Activated CD4-positive, alpha-beta T cell treated with anti-CD3 and anti-CD28 coated beads, Interleukin-2, amount 50 U/mL, for 4 hours (primary cell): Measurements from ENCODE around the gene ESCO1.
"Not testable (repeated sequence)": the region's sequence is repeated elsewhere in the genome, so short reads cannot be mapped to it uniquely, and the experiment has no call there.

Source experiments
- DNase-seq, 2 experiments: peaks; one replicate each; pipeline ENCODE4 v3.0.0-alpha.2; 2020

Gene ESCO1, protein sequence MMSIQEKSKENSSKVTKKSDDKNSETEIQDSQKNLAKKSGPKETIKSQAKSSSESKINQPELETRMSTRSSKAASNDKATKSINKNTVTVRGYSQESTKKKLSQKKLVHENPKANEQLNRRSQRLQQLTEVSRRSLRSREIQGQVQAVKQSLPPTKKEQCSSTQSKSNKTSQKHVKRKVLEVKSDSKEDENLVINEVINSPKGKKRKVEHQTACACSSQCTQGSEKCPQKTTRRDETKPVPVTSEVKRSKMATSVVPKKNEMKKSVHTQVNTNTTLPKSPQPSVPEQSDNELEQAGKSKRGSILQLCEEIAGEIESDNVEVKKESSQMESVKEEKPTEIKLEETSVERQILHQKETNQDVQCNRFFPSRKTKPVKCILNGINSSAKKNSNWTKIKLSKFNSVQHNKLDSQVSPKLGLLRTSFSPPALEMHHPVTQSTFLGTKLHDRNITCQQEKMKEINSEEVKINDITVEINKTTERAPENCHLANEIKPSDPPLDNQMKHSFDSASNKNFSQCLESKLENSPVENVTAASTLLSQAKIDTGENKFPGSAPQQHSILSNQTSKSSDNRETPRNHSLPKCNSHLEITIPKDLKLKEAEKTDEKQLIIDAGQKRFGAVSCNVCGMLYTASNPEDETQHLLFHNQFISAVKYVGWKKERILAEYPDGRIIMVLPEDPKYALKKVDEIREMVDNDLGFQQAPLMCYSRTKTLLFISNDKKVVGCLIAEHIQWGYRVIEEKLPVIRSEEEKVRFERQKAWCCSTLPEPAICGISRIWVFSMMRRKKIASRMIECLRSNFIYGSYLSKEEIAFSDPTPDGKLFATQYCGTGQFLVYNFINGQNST

DNA sequence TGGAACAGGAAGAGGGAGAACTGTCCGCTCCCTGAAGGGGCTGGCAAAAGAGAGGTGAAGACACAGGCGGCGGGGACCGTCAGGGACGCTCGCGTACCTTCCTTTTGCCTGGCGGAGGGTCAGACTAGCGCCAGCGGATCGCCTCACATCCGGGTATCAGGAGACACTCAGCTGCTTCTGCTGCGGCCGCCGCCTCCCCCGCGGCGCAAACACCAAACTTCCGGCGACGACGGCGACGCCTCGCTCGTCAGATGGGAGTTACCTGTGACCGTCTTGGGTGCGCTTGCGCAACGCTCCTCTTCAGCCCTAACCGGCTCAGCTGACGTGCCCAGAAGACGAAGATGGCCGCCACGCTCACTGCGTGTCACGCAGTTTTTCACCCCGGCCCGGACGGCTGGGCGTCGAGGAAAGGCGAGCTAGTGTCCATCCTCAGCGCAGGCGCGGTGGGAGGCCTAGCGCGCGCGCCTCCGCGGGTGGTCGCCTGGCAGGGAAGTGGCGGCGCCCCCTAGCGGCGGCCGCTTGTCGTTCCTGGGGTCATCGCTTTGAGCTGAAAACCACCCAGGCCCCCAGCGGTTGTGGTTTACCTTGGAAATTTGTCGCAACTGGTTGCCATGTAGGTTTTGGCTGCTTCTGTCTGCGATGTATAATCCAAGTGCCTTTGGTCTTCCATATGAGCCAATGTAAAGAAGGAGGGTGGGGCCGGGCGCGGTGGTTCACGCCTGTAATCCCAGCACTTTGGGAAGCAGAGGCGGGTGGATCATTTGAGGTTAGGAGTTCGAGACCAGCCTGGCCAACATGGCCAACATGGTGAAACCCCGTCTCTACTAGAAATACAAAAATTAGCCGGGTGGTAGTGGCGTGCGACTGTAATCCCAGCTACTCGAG, at the start of gene ESCO1:
TSS of gene ESCO1 (minus strand) at position 179 of the 885 bp plus-strand sequence. CDS start 25,861 bp downstream, outside the sequence.
- peak; percentile 86 to 90 for DNase-seq

DNA sequence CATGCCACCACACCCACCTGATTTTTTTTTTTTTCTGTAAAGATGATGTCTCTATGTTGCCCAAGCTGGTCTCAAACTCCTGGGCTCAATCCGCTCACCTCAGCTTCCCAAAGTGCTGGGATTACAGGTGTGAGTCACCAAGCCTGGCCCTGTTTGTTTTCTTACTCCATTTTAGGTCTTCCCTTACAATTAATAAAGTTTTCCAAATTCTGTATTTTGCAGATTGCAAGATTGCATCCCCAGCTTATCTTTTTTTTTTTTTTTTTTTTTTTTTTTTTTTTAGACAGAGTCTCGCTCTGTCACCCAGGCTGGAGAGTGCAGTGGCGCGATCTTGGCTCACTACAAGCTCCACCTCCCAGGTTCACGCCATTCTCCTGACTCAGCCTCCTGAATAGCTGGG, 39.9 kb upstream of the ESCO1 start:
- DNase-seq = not testable (repeated sequence)

DNA sequence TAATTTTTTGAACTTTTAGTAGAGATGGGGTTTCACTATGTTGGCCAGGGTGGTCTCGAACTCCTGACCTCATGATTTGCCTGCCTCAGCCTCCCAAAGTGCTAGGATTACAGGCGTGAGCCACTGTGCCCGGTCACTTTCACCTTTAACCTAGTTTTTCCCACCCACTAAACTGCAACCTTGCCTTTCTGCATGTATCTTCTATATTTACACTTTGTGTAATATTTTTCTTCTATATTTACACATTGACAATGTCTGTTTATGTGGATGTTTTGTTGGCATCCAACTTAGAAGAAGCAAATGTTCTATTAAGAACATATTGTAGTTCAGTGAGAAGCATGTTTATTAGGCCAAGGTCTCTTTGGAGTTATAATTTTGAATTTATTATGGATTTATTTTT, 38.3 kb upstream of the ESCO1 start:
- no peak for DNase-seq

DNA sequence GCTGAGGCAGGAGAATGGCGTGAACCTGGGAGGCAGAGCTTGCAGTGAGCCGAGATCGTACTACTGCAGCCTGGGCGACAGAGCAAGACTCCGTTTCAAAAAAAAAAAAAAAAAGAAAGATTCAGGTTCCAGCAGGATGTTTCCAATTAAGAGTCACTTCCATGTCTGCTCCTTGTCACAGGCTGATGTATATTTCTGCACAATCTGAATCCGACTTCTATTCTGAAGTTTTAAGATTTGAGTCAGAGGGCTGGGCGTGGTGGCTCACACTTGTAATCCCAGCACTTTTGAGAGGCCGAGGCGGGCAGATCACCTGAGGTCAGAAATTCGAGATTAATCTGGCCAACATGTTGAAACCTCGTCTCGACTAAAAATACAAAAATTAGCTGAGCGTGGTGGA, 36.3 kb upstream of the ESCO1 start:
- no peak for DNase-seq

DNA sequence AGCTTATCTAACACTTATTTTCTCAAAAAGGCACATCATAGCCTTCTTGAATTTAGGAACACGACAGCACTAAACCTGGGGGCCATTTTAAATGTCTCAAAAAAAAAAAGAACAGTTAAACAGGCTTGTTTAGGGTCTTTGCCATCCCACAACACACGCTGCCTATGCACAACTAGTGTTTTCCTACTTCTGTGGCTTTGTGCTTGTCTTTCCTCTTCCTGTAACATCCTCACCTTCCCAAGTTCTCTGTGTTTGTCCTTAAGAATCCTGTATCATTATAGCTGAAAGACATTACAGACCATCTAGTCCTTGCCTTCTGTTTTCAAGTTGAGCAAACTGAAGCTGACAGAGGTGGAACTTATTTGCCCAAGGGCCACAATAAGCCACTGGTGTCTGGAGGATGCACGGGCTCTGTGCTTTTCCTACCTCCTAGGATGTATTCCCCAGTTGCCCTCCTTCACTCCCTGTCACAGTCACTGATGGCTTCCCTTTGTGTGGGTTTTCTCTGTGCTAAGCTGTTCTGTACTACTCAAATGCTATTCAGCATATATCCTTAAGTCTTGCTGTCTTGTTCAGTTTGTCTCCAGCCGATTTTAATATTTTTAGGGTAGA, 34.2 kb upstream of the ESCO1 start:
- no peak for DNase-seq

DNA sequence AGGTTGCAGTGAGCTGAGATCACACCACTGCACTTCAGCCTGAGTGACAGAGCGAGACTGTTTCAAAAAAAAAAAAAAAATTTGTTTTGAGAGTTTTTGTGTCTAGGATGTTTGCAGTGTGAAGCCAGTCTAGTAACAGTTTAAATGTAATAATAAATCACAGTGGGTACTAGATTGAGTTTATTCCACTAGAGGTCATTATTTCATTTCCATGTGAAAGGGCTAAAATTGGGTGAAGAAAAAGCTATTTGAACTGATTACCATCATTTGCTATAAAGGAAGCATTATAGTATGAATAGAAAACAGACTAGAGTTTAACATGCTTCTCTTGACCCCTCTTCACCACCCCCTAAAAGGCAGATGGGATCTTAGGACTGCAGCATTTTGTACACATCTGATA, 31.9 kb upstream of the ESCO1 start:
- DNase-seq = no peak

DNA sequence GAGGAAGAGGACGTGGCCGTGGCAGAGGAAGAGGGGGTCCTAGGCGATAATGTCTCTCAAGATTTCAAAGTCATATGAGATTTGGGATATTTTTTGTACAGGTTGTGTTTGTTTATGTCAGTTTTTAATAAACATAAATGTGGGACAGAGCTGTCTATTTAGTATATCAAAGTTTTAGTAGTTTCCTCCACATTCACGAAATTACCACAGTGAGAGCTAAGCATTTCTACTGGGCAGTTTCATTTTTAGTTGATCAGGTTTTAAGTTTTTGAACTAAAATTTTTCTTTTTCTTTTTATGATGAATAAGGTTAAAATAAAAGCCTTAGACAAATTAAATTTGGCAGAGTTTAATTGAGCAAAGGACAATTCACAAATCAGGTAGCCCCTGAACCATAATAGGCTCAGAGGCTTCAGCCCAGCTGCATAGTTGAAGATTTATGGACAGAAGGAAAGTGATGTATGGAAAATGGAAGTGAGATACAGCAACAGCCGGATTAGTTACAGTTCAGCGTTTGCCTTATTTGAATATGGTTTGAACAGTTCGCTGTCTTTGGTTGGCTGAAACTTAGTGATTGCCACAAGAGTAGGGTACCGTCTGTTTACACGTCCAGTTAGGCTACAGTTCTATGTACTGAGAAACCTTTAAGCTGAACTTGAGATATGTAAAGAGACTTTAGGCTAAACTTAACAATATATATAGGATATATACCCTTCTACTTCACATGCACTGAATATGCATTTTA, 28.8 kb upstream of the ESCO1 start:
- DNase-seq = no peak

DNA sequence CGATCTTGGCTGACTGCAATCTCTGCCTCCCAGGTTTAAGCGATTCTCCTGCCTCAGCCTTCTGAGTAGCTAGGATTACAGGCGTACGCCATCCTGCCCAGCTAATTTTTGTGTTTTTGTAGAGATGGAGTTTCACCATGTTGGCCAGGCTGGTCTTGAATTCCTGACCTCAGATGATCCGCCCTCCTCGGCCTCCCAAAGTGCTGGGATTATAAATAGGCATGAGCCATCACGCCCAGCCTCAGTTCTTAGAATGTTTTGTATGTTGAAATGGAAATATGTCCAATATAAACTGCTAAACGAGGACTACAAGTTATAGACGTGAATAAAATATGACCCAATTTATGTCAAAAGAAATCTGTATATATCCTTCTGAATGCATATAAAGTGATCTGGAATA, 21.1 kb upstream of the ESCO1 start:
- not testable (repeated sequence) for DNase-seq

DNA sequence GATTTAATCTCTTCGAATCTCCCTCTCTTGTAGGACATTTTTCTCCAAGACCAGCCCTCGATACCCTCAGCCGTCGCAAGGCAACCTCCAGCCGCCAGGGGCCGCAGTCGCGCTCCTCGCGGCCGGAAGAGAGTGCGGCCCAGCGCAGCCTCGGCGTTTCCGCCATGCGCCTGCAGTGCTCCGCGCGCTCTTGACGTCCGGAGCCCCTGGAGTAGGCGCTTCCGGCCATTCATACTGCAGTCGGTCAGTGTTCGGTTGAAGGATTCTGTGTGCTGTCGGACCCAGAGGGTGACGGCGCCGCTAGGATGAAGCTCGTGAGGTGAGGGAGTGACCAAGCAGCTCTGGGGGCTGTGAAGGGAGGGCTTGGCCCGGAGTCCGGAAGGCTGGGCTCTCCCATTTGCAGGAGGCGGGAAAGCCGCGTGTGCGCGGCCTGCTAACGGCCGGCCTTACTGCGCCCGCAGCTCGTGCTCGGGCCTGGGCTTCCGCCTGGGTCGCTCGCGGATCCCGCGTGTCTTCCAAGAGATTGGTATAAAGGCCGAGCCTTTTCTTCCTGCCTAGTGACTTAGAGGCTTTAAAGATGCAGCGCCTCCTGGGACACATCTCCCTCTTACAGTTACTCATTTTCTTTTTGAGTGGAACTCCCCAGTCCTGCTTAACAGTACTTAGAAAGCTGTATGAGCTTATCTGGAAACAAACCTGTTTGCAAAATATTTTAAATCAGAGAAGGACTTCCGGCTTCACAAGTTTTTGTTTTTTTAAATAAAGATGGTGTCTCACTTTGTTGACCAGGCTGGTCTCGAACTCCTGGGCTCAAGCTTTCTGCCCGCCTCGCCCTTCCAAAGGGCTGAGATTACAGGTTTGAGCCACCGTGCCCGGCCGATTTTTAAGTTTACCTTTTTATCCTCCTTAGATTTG, 11.9 kb upstream of the ESCO1 start, which contains the start of gene SNRPD1:
TSS of gene SNRPD1 (plus strand) at position 190 of the 915 bp plus-strand sequence. CDS start at position 306, 116 bp downstream.
- DNase-seq = peak; percentile 80 to 82

DNA sequence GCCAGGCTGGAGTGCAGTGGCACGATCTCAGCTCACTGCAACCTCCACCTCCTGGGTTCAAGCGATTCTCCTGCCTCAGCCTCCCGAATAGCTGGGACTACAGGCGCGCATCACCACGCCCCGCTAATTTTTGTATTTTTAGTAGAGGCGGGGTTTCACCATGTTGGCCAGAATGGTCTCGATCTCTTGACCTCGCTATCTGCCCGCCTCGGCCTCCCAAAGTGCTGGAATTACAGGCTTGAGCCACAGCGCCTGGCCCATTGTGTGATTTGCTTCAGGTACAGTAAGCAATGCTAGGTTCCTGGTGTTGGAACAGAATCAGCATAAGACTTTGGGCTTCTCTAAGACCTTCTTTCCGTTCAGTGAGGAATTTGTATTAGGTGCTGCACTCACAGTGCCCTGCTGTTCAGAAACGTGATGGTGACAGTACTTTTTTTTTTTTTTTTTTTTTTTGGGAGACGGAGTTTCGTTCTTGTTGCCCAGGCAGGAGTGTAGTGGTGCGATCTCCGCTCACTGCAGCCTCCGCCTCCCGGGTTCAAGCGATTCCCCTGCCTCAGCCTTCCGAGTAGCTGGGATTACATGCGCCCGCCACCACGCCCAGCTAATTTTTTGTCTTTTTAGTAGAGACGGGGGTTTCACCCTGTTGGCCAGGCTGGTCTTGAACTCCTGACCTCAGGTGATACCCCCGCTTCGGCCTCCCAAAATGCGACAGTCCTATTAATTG, 11.1 kb upstream of the ESCO1 start:
- not testable (repeated sequence) for DNase-seq

DNA sequence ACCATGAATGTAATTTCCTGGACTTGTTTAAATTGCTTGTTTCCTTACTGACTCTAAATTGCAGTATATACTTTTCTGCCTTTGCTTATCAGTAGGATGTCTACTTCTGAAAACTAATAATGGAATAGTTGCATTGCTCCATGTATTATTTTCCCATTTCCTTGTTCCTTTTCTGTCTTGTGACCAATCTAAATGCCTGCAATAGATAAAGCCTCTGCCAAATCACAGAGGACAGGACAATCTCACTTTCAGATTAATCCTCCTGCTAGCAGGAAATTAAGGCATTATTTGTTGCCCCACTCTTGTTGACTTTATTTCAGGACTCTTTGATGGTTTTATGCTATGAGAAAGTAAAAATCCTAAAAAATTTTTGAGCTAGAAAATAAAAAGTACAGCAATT, 4.7 kb upstream of the ESCO1 start:
- DNase-seq = no peak

DNA sequence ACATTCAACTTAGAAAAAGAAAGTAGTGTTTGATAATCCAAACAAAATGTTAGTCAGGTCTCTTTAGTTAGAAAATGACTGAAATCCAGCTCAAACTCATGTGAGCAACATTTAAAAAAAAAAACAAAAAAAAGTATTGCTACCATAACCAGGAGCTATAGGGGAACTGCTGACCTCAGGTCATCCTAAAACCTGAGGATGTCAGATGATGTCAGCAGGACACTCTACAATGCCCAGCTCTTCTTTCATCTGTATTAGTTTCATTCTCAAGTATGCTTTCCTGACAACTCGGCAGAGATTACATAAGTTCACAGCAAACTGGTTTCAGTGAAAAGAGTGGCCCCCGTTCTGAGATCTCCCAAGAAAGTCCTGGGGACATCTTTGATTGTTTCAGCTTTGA, 4.2 kb upstream of the ESCO1 start:
- no peak for DNase-seq

DNA sequence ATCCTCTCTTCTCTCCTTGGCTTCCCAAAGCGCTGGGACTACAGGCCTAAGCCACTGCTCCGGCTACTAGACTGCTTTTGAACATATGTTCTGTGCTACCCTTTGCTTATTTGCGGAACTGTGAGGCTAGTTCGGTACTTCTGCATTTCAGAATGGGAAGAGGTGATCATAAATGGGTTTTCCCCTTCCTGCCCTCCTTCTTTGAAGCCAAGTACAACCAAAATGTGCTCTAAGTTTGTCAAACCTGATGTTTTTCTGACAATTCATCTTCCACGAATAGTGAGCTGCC, 1.7 kb upstream of the ESCO1 start:
- no peak for DNase-seq

DNA sequence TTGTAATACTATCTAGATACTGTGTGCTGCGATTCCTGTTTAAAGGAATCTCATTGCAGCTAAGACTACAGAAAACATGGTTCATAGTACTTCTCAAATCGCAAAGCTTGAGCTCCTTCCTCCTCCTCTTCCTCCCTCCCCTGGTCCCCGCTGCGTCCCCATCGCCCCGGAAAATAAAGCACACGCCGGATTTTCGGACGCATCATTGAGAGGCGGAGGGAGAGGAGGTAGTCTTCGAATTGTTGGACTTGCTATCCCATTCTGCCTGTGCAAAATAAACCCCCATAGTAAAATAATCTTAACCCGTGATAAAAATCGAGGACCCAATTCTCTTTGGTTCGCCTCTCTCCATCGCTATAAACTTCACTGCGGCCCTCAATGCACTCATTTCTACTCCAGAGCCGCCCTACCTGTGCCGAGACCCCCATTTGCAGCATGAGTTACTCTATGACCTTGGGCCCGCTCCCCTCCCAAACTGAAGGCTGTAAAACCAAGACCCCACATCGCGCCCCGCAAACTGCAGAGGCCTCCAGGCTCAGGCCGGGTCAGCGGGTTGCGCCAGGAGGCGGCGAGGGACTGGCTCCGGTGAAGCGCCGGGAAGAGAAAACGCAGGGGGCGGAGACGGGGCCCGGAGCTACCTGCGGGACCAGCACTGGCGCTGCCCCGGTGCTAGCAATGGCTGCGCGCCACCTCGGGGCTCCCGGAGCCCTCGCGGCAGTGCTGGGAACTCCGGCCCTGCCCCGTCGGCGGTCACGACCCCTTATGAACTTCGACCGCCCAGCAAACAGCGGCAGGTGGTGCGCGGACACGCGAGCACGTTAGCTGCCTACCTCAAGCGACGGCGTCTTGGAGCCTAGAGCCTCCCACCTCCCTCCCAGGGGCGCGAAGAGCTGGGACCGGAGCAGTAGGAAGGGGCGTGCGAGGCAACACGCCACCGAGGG, 649 bp downstream of the ESCO1 start:
- DNase-seq = no peak

DNA sequence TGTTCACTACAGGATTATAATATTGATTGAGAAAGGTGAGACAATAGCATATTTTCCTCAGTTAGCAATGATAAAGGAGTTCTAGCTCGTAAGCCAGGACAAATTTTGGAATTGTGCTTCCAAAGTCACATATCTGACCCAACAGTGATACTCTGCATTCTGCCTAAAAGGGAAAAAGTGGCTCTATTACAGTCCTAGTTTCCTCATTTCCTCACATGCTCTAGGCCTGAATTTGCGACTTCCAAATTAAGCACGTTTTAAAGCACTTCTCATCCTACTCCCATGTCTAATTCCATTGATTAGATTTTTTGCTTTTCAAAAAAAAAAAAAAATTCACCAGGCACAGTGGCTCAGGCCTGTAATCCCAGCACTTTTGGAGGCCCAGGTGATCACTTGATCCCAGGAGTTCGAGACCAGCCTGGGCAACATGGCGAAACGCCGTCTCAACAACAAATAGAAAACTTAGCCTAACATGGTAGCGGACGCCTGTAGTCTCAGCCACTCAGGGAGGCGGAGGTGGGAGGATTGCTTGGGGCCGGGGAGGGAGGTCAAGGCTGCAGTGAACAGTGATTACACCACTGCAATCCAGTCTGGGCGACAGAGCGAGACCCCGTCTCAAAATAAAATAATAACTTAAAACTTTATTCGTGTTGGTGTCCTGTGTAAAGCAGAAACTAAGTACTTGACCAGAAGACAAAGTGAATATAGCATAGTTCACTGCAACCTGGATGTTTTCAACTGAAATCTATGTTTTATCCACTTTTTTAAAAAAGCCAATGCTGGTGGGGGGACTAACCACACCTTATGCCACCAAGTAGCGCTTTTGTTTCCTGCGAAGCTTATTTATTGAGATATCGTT, 1.5 kb downstream of the ESCO1 start:
- no peak for DNase-seq

DNA sequence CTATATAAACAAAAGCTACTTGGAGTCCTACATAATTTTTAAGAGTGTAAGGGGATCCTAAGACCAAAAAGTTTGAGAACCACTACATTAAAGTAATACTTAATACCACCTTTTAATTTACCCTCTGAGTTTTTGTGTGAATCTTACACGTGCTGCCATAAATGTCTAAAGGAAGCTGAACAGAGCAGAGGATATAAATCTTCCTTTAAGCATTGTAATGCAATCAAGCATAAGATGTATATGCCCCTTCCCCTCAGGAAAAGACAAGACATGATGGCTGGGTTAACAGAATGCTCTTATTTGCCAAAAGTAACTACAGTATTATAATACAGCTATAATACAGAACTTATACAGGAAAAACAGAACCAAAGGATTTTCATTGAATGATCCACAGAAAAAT, 2.9 kb downstream of the ESCO1 start:
- no peak for DNase-seq

DNA sequence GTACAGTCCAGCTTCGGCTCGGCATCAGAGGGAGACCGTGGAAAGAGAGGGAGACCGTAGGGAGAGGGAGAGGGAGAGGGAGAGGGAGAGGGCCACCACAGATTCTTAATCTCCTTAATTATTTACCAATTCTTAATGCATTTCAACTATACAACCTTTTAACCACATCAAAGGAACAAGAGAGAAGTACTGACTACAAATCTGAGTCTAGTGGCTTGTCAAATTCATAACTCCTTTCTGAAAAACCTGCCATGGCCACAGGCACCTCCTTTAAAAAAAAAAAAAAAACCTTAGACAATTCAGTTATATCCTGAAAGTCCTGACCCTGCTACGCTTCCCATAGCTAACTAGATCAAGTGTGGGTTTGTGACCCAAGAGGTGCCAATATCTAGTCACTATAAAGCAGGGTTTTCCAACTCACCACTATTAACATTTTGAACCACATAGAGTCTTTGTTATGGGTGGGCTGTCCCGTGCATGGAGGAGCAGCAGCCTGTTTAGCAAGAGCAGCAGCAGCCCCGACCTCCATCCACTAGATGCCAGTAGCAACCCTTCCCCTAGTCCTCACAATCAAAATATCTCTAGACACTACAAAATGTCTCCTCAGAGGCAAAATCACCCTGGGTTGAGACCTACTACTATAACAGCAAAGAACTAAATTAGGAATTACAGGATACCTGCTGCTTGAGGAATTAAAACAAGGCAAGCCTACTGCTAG, 6.8 kb downstream of the ESCO1 start:
- DNase-seq = no peak
